Measurements from ENCODE around the gene AKAP13.

Gene AKAP13

GRCh38 chr15:85741021-85741421 lies 360.6 kb downstream of the AKAP13 start:
- no peak for DNase-seq (ENCODE audit: low read depth)

- no peak for DNase-seq (ENCODE audit: low read depth)
Observed at GRCh38 chr15:85741662-85742061, 361.3 kb downstream of the AKAP13 start.

DNA sequence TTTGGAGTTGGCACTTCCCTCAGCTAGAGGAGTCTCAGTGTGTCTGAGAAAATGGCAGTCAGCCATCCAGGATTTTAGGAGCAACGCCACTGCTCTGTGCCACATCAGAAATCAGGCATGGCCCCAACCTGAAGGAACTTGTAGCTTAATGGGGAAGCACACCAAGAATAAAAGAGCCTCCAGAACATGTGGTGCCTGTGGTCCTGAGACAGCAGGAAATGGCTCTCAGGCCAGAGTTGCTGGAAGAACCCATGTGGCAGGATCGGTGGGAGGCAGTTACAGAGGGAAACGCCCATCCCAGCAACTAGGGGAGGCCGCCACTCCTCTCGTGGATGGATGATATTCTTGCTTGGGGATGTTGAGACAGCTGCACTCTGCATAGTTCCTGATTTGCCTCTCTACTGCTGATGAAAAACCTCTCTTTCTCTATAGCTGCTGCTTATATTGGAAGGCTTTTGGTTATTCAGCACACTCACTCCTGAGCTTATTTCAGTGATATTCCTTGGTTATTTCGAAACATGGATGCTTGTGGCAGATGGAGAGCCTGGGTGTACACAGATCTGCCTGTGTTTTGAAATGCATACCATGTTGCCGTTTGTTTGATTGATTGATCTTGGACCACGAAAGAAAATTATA lies 361.9 kb downstream of the AKAP13 start:
- no peak for DNase-seq (ENCODE audit: low read depth)

GRCh38 chr15:85743392-85744055 lies 363.1 kb downstream of the AKAP13 start:
- no peak for DNase-seq (ENCODE audit: low read depth)

- no peak for DNase-seq (ENCODE audit: low read depth)
Observed at GRCh38 chr15:85744579-85744978, 364.2 kb downstream of the AKAP13 start.

DNA sequence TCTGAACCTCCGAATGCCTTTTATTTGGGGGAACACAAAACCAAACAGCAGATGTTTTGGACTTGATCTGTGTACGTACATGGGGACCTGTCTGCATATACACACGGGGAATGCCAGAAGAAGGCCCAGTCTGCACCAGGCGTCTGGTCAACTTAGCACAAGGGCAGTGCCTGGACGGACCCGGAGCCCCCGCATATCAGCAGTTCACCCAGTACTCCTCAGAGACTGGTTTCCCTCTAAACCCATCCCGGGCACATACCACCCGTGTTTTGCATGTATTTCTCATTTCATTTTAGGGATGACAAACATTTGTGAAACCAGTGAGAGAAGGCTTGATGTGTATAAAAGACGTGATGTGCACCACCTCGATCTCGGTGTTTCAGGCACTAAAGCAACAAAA lies 364.6 kb downstream of the AKAP13 start:
- no peak for DNase-seq (ENCODE audit: low read depth)

- DNase-seq (ENCODE audit: low read depth), result no peak
Observed at GRCh38 chr15:85745525-85746150, 365.2 kb downstream of the AKAP13 start.

- DNase-seq (ENCODE audit: low read depth), result no peak
Observed at GRCh38 chr15:85746641-85747040, 366.2 kb downstream of the AKAP13 start.

GRCh38 chr15:85748176-85748575 lies 367.8 kb downstream of the AKAP13 start:
- no peak for DNase-seq (ENCODE audit: low read depth)

DNA sequence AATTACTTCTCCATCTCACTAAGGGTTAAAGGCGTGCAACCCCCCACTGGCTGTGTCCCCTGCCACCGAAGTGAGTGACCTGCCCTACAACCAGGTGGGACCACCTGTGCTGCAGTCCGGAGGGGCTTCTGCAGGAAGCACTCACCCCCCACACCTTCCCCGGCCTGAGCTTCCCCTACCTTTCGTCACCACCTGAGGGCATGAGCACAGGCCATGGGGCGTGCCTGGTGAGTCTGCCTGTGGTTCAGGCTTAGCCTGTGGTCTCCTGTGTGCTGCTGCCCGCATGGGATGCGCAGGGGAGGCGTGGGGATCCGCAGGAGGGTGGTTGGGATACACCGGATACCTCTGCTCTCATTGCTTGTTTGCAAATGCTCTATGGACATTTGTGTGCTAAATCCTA lies 368.3 kb downstream of the AKAP13 start:
- no peak for DNase-seq (ENCODE audit: low read depth)

- DNase-seq (ENCODE audit: low read depth), result no peak
Observed at GRCh38 chr15:85749261-85750151, 369.1 kb downstream of the AKAP13 start.

- DNase-seq (ENCODE audit: low read depth), result no peak
Observed at GRCh38 chr15:85750319-85751290, 370.2 kb downstream of the AKAP13 start.

- no peak for DNase-seq (ENCODE audit: low read depth)
Observed at GRCh38 chr15:85751291-85752123, 371.1 kb downstream of the AKAP13 start.

DNA sequence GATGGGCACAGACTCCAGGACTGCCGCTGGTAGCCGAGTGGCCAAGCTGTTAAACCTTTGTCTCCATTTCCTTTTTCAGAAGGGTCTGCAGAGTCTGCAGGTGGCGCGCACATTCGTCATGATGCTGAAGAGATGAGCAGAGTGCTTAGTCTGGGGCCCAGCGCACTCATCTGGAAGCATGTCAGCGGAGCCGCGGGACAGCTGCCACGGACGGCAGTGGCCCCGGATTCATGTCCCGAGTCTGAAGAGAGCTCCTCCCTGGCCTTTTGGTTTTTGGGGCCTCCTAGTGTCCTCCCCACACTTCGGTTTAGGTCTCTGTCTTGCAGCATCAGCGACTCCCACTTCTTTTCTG lies 371.7 kb downstream of the AKAP13 start:
- DNase-seq (ENCODE audit: low read depth), result no peak

- DNase-seq (ENCODE audit: low read depth), result no peak
Observed at GRCh38 chr15:85752491-85752961, 372.1 kb downstream of the AKAP13 start.

DNA sequence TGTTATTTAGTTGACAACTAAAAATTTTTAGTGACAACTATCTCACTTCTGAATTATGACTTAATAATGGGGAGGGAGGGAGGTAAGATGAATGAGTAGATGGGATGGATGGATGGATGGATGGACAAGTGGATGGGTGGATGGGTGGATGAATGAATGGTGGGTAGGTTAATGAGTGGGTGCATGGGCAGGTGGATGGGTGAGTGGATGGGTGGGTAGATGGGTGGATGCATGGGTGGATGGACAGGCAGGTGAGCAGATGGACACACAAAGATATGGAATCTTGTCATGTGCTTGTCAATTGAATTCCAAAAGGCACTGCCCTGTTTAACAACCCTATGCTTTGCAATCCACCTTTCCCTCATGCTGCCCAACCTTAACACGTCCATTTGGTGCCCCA lies 372.9 kb downstream of the AKAP13 start:
- DNase-seq (ENCODE audit: low read depth), result no peak

DNA sequence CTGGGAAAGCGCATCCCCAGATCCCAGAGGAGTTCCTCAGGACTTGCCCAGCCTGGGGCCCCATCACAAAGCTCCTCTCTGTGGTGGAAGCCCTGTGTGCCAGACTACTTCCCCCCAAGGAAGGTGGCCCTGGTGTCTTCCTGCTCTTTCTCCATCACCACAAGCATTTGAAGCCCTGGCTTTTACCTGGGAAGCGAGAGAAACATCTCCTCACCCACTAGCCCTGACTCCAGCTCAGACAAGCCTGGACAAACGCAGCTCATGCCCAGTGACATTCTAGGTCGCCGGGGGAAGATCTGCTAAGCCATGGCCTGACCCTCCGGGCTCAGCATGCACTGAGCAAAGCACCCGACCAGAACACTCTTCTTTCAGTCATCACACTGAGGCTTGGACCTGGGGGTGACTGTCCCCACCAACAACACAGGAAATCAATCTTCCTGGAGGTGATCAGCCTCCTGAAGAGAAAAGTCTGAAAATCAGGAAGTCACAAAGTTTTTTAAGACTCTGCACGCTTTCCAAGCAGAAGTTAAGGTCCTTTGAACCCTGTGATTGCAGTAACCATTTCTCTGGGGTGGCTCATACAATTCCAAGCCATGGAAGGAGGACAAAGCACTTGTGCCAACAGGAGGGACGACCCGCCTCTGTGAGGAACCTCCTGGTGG lies 373.5 kb downstream of the AKAP13 start:
- no peak for DNase-seq (ENCODE audit: low read depth)

DNA sequence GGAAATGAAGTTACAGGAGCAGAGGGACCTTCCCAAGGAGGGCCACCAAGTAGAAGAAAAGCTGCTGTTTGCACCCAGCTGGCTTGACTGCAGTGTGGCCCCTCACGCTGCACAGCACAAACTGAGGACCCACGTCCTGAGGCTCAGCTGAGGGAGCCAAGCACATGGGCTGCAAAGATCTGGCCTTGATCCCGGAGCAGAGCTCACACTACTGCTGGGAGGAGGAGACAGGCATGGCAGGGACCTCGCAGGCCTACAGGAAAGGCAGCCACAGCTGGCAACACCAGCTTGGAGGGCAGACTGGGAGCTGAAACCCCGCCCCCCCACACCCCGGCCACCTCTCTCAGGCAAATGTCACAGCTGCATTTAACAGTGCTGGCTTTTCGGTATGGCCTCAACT lies 374.6 kb downstream of the AKAP13 start:
- no peak for DNase-seq (ENCODE audit: low read depth)

DNA sequence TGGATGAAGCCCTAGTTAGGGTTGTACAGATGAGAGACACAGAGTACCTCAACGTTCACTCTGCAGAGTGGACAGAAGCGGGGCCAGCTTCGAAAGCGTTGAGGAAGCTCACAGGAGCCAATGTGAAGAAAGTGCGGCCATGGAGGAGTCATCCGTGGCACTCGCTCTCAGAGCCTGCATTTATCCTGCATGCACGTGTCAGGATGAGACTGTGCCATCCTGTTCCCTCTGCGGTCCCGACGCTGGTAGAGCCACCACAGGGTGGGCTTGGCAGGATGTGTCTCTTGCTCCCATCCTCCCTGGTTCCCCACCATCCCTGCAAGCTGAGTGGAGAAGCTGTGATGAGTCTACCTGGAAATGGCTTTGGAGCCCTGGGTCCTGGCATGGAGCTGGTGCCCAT lies 375.1 kb downstream of the AKAP13 start:
- DNase-seq (ENCODE audit: low read depth), result no peak

DNA sequence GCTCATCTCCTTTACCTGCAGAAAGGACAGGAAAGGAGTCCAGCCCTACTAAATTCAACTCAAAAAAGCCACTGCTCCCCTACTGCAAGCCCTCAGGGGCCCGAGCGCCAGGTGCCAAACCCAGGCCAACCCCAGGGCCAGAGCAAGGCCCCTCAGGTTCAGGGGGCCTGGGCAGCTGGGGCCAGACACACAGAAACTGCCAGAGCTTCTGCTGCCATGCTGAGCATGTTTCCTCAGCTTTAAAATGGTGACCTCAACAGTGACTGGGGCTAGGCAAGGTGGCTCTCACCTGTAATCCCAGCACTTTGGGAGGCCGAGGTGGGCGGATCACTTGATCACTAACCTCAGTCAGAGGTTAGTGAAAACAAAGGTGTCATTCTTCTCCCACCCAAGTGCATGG lies 375.5 kb downstream of the AKAP13 start:
- no peak for DNase-seq (ENCODE audit: low read depth)
